GM12878 (cell line): ENCODE results near the gene LRBA. TPM values are rescaled to one million over a fixed set of nuclear protein-coding genes. Genes with fewer than 3 reads are reported as not detected.

Source experiments
- ATAC-seq: fragments of 200-7000 bp; cut with Tn5 transposase; 3 replicates; pipeline ENCODE4 v1.9.1; 2020; ENCODE audit warnings: mild to moderate bottlenecking, moderate library complexity
- BruUV-seq: library from RNA; stranded (reverse); fragments of 400-500 nt; replicated peaks from 2 replicates; lab custom pipeline; 2021; lab: Mats Ljungman, UMichigan
- CTCF ChIA-PET: fragments of 300-600 bp; sonication (Branson Sonifier 250); formaldehyde crosslinking; extraction: SDS; loops from one replicate; lab custom pipeline; 2021; ENCODE audit warnings: inconsistent platforms; lab: Yijun Ruan, JAX
- POLR2A ChIA-PET: fragments of 350-600 bp; formaldehyde crosslinking; extraction: SDS; loops from one replicate; lab custom pipeline; 2021; ENCODE audit warnings: inconsistent platforms; lab: Charles Lee
- RAD21 ChIA-PET: fragments of 300-600 bp; sonication (Branson Sonifier 250); formaldehyde crosslinking; loops from one replicate; lab custom pipeline; 2023; ENCODE audit warnings: antibody characterized with exemption; ENCODE audit not compliant: unreplicated experiment; lab: Charles Lee
- SMC1A ChIA-PET: fragments of 300-600 bp; sonication (Branson Sonifier 250); formaldehyde crosslinking; loops from one replicate; lab custom pipeline; 2023; ENCODE audit not compliant: unreplicated experiment, uncharacterized antibody; lab: Charles Lee
- DNase-seq: peaks from one replicate; pipeline ENCODE4 v3.0.0-alpha.2; 2011; ENCODE audit warnings: low read depth, low spot score
- FAIRE-seq: peaks from 3 replicates; lab custom pipeline; 2011; peaks lifted over from hg19 to GRCh38; lab: Jason Lieb, UNC
- H2AFZ ChIP-seq: 2 replicates; pipeline ENCODE4 v1.6.0; 2011; ENCODE audit warnings: low read depth, low read length, control low read depth; ENCODE audit not compliant: control insufficient read depth
- H3K27ac ChIP-seq: 2 replicates; pipeline ENCODE4 v1.5.1; 2011; ENCODE audit warnings: control low read depth; ENCODE audit not compliant: control insufficient read depth, insufficient read depth
- H3K27me3 ChIP-seq, 2 experiments: replicated peaks in 1 of 2; 2 replicates each; pipeline versions ENCODE4 v1.6.0 to v1.6.1; 2011; ENCODE audit warnings: low read length in 1 of 2; ENCODE audit not compliant: control insufficient read depth in 2 of 2, insufficient read depth in 2 of 2
- H3K36me3 ChIP-seq, 2 experiments: 2 replicates each; pipeline ENCODE4 v1.5.1; 2011; ENCODE audit warnings: low read length in 1 of 2; ENCODE audit not compliant: control insufficient read depth in 2 of 2, insufficient read depth in 2 of 2
- H3K4me1 ChIP-seq: 2 replicates; pipeline ENCODE4 v1.6.1; 2011; ENCODE audit warnings: mild to moderate bottlenecking, low read length, moderate library complexity, mixed read lengths; ENCODE audit not compliant: control insufficient read depth, insufficient read depth
- H3K4me2 ChIP-seq: 2 replicates; pipeline ENCODE4 v1.6.0; 2011; ENCODE audit warnings: control low read depth; ENCODE audit not compliant: control insufficient read depth, insufficient read depth
- H3K4me3 ChIP-seq: fragments of 200-600 bp; sonication (generic); 2 replicates; pipeline ENCODE4 v1.5.1; 2016
- H3K79me2 ChIP-seq: 2 replicates; pipeline ENCODE4 v1.6.0; 2011; ENCODE audit warnings: low read length; ENCODE audit not compliant: control insufficient read depth, insufficient read depth
- H3K9ac ChIP-seq: 2 replicates; pipeline ENCODE4 v1.8.0; 2011; ENCODE audit warnings: low read length, control low read depth, mixed read lengths; ENCODE audit not compliant: control insufficient read depth, insufficient read depth
- H3K9me3 ChIP-seq: replicated peaks from 3 replicates; pipeline ENCODE4 v1.5.1; 2011; ENCODE audit warnings: mild to moderate bottlenecking, low read length; ENCODE audit not compliant: control insufficient read depth, insufficient read depth
- H4K20me1 ChIP-seq: 2 replicates; pipeline ENCODE4 v1.6.0; 2011; ENCODE audit not compliant: control insufficient read depth, insufficient read depth
- ATF2 ChIP-seq: IDR thresholded peaks from 2 replicates; pipeline ENCODE4 v1.6.1; 2012; ENCODE audit warnings: low read length, inconsistent platforms
- BCLAF1 ChIP-seq: fragments of 450-650 bp; IDR thresholded peaks from 2 replicates; pipeline ENCODE4 v1.6.1; 2017; ENCODE audit warnings: antibody characterized with exemption, mild to moderate bottlenecking, moderate library complexity
- CHD2 ChIP-seq: IDR thresholded peaks from 2 replicates; pipeline ENCODE4 v1.6.1; 2011; ENCODE audit warnings: low read depth, low read length, improper control_type of control experiment, borderline replicate concordance
- HDGF ChIP-seq: fragments of 450-650 bp; IDR thresholded peaks from 2 replicates; pipeline ENCODE4 v1.6.1; 2016; ENCODE audit warnings: antibody characterized with exemption
- IKZF1 ChIP-seq: fragments of 450-650 bp; conservative IDR thresholded peaks from 2 replicates; pipeline ENCODE4 v1.6.1; 2017; ENCODE audit warnings: antibody characterized with exemption, mild to moderate bottlenecking
- IRF3 ChIP-seq: fragments of 450-650 bp; IDR thresholded peaks from 2 replicates; pipeline ENCODE4 v1.6.1; 2014; ENCODE audit warnings: mild to moderate bottlenecking
- NFYA ChIP-seq: IDR thresholded peaks from 2 replicates; pipeline ENCODE4 v1.6.1; 2011; ENCODE audit warnings: low read depth, mild to moderate bottlenecking, low read length, improper control_type of control experiment, borderline replicate concordance
- NR2F1 ChIP-seq: fragments of 450-650 bp; conservative IDR thresholded peaks from 2 replicates; pipeline ENCODE4 v1.6.1; 2017; ENCODE audit warnings: mild to moderate bottlenecking
- RB1 ChIP-seq: fragments of 450-650 bp; formaldehyde crosslinking; IDR thresholded peaks from 2 replicates; pipeline ENCODE4 v1.6.1; 2017; ENCODE audit warnings: mild to moderate bottlenecking, borderline replicate concordance
- TCF12 ChIP-seq: IDR thresholded peaks from 2 replicates; pipeline ENCODE4 v1.6.1; 2011; ENCODE audit warnings: low read depth, mild to moderate bottlenecking, low read length
- WGBS: methylation state at CpG from one replicate; pipeline ENCODE4 v1.1.6; 2016; ENCODE audit warnings: low lambda C conversion rate; ENCODE audit not compliant: insufficient replicate concordance, insufficient coverage; ENCODE audit errors: missing lambda C conversion rate; 5-methylcytosine and 5-hydroxymethylcytosine counted together
- in situ Hi-C: fragments of 300-500 bp; cut with MboI; formaldehyde crosslinking; loops from 9 replicates; pipeline ENCODE4 v1.14.3; 2018; ENCODE audit warnings: mixed read lengths
- intact Hi-C: fragments of 100-400 bp; cut with micrococcal nuclease; formaldehyde crosslinking; loops from one replicate; pipeline ENCODE4 v1.14.2; 2022; ENCODE audit not compliant: unreplicated experiment
- polyA plus RNA-seq, 11 experiments: library from polyadenylated mRNA; depleted of rRNA in 4 of 11; unstranded in 6 of 11; stranded (reverse) in 5 of 11; fragments of >200 nt; fragmentation: Nextera tagmentation in 4 of 11; fragmentation: Illumina TruSeq in 1 of 11; extraction: Ambion mirVana in 4 of 11; extraction: Trizol in 1 of 11; gene quantifications; 1 replicate in 1 of 11; 2 replicates in 10 of 11; pipeline versions ENCODE4 v1.2.1 to v1.2.3, GENCODE V29; 2011 to 2016; ENCODE audit warnings: inconsistent platforms in 2 of 11, missing spikeins in 2 of 11, low read depth in 1 of 11
- total RNA-seq, 4 experiments: library from RNA; depleted of rRNA in 3 of 4; stranded (reverse); fragments of >200 nt in 3 of 4; fragmentation: Illumina TruSeq in 1 of 4; extraction: Trizol in 1 of 4; gene quantifications; 2 replicates each; pipeline versions ENCODE4 v1.2.1 to v1.2.3, GENCODE V29; 2013 to 2021

LRBA gene
- total and polyA plus RNA-seq, 10 of the 15 experiments (the other 5 are each of a cell fraction or from before 2014, with no cell fraction given): 20.3 to 93.4 (median 55.0) TPM

GRCh38 chr4:150369434-150370380 lies 645.4 kb downstream of the LRBA start:
- no peak for FAIRE-seq
- in situ Hi-C loops: no loop called here
- Histone ChIP-seq H3K4me1 (peaks cover 3% of the 10 kb centered on the region; the same call in 1 of the 2 replicates), H3K27me3 (no peaks in the 10 kb centered on the region), H2AFZ (no peak overlapping the region), H3K9me3 (no peaks in the 10 kb centered on the region), H3K27ac (no peak overlapping the region), H3K4me2 (no peak overlapping the region), H3K36me3 (no peaks in the 10 kb centered on the region), H4K20me1 (no peaks in the 10 kb centered on the region), H3K9ac (no peak overlapping the region), H3K4me3 (no peak overlapping the region), H3K79me2 (no peaks in the 10 kb centered on the region)
- ChIA-PET CTCF (interaction anchor here (1.5 kb wide), 1 partner anchor 497 kb away, joined by 7 read pairs; no protein-coding TSS in a partner anchor), RAD21 (no interaction called here), POLR2A (interaction anchor here (0.5 kb wide), 1 partner anchor 379 kb away, joined by 3 read pairs; no protein-coding TSS in a partner anchor), SMC1A (interaction anchor here (1.3 to 2.9 kb wide), 3 partner anchors 8 to 47 kb away, joined by 3 to 15 read pairs (median 4); no protein-coding TSS in a partner anchor)
- intact Hi-C loops: no loop called here
- no peak for ATAC-seq
- 75% methylated on average over 3 of the region's 3 CpGs for WGBS
- TF ChIP-seq NFYA (no peak), TCF12 (no peak), RB1 (no peak), ATF2 (no peak), NR2F1 (no peak), IRF3 (no peak), BCLAF1 (no peak), IKZF1 (no peak), HDGF (no peak), CHD2 (no peak)
- BruUV-seq: no TSS peak
- DNase-seq: no peak
